BLaER1 treated with 17β-estradiol and CSF1 and Interleukin-3, amounts not matched to agents 10 nM and 100 nM (cell line): ENCODE results near the gene TET2.
A peak's percentile ranks its signal among the peaks of the same experiment; 100 is the strongest.

Experiments used
- H3K27ac ChIP-seq, 11 experiments: shearing (Covaris generic); formaldehyde crosslinking; 2 replicates each; pipeline ENCODE4 v1.8.1; 2022
- H3K27me3 ChIP-seq, 11 experiments: shearing (Covaris generic); formaldehyde crosslinking; 2 replicates each; pipeline ENCODE4 v1.8.1; 2022
- H3K36me3 ChIP-seq, 11 experiments: shearing (Covaris generic); formaldehyde crosslinking; 2 replicates each; pipeline ENCODE4 v1.8.1; 2022
- H3K4me1 ChIP-seq, 10 experiments: shearing (Covaris generic); formaldehyde crosslinking; 2 replicates each; pipeline ENCODE4 v1.8.1; 2022
- H3K4me2 ChIP-seq, 11 experiments: shearing (Covaris generic); formaldehyde crosslinking; 2 replicates each; pipeline ENCODE4 v1.8.1; 2022
- H3K4me3 ChIP-seq, 10 experiments: shearing (Covaris generic); formaldehyde crosslinking; 2 replicates each; pipeline ENCODE4 v1.8.1; 2022
- H3K9ac ChIP-seq, 11 experiments: shearing (Covaris generic); formaldehyde crosslinking; 2 replicates each; pipeline ENCODE4 v1.8.1; 2022
- H3K9me3 ChIP-seq, 11 experiments: shearing (Covaris generic); formaldehyde crosslinking; replicated peaks in 1 of 11; 2 replicates each; pipeline ENCODE4 v1.8.1; 2022
- H4K20me1 ChIP-seq, 11 experiments: shearing (Covaris generic); formaldehyde crosslinking; 2 replicates each; pipeline ENCODE4 v1.8.1; 2022
- Cebpa-rat ChIP-seq, 11 experiments: shearing (Covaris generic); IDR thresholded peaks; 2 replicates each; pipeline ENCODE4 v1.8.1; 2022

The TET2 gene

GRCh38 chr4:105153749-105154148 lies 7.1 kb downstream of the TET2 start:
- peaks cover 4 to 99% (median 76%) of the 10 kb centered on the region in 11 experiments; a peak in 17 of 22 replicates for H4K20me1 ChIP-seq
- peaks cover 0 to 58% (median 11%) of the 10 kb centered on the region in 11 experiments; a peak in 15 of 22 replicates for H3K36me3 ChIP-seq
- H3K27me3 ChIP-seq: no peaks in the 10 kb centered on the region
- H3K27ac ChIP-seq: no peak overlapping the region
- H3K9ac ChIP-seq: no peak overlapping the region
- TF ChIP-seq Cebpa-rat (IDR thresholded peaks at IDR 0.05): no peak
- H3K4me1 ChIP-seq: peaks cover 14 to 92% (median 26%) of the 10 kb centered on the region in 10 experiments
- peak overlapping the region in 4 of 11 experiments; percentile 39 to 96 (median 92); a peak in 6 of 22 replicates for H3K4me2 ChIP-seq
- peaks cover 0 to 27% (median 13%) of the 10 kb centered on the region in 11 experiments; a peak in 13 of 22 replicates for H3K9me3 ChIP-seq
- H3K4me3 ChIP-seq: no peak overlapping the region

DNA sequence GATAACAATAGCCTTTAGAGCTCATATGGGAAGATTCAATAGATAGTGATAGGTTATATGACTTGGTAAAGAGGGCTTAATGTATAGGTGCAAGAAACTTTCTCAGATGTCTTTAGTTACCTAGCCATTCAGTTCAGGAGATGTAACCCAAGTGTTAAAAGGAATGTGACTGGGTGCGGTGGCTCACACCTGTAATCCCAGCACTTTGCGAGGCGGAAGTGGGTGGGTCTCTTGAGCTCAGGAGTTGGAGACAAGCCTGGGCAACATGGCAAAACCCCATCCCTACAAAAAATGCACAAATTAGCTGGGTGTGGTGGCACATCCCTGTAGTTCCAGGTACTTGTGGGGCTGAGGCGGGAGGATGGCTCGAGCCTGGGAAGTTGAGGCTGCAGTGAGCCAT lies 7.9 kb downstream of the TET2 start:
- peaks cover 3 to 66% (median 19%) of the 10 kb centered on the region in 11 experiments; a peak in 20 of 22 replicates for H3K36me3 ChIP-seq

DNA sequence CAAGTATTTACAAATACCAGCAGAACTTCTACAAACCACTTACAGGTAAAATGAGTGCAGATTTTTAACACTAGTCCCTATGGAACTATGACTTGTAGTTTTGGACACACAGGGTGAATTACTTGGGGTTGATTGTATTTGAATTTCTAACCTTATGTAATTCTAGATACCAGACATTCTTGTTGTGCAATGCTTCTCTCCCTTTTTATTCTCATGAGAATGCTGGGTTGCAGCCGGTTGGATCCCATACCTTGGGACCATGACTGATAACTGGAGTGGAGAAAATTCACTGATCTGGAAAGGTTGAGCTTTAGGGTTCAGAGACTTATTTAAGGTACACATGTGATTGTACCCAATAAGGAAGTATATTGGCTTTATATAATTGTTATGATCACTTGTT lies 8.8 kb downstream of the TET2 start:
- no peak overlapping the region for H3K27ac ChIP-seq
- TF ChIP-seq Cebpa-rat (IDR thresholded peaks at IDR 0.05): no peak
- H3K9ac ChIP-seq: no peak overlapping the region
- no peaks in the 10 kb centered on the region for H3K27me3 ChIP-seq
- peaks cover 3 to 73% (median 22%) of the 10 kb centered on the region in 11 experiments; a peak in 20 of 22 replicates for H3K36me3 ChIP-seq
- H3K4me3 ChIP-seq: no peak overlapping the region; a peak in 1 of 20 replicates
- H4K20me1 ChIP-seq: peaks cover 4 to 100% (median 73%) of the 10 kb centered on the region in 11 experiments; a peak in 17 of 22 replicates
- H3K9me3 ChIP-seq: peaks cover 0 to 40% (median 26%) of the 10 kb centered on the region in 11 experiments; a peak in 17 of 22 replicates
- peaks cover 12 to 97% (median 17%) of the 10 kb centered on the region in 10 experiments; a peak in 18 of 20 replicates for H3K4me1 ChIP-seq
- peak overlapping the region; percentile 12 to 96 (median 39); a peak in 17 of 22 replicates for H3K4me2 ChIP-seq

More for the DNA sequence above, 7.9 kb downstream of the TET2 start:
- no peak overlapping the region for H3K4me3 ChIP-seq
- no peak for TF ChIP-seq Cebpa-rat (IDR thresholded peaks at IDR 0.05)
- peaks cover 12 to 98% (median 21%) of the 10 kb centered on the region in 10 experiments; a peak in 18 of 20 replicates for H3K4me1 ChIP-seq
- H3K27ac ChIP-seq: no peak overlapping the region
- H3K9ac ChIP-seq: no peak overlapping the region
- H3K27me3 ChIP-seq: no peaks in the 10 kb centered on the region
- peaks cover 0 to 35% (median 21%) of the 10 kb centered on the region in 11 experiments; a peak in 17 of 22 replicates for H3K9me3 ChIP-seq
- peaks cover 4 to 100% (median 80%) of the 10 kb centered on the region in 11 experiments; a peak in 17 of 22 replicates for H4K20me1 ChIP-seq
- H3K4me2 ChIP-seq: peak overlapping the region in 10 of 11 experiments; percentile 12 to 96 (median 41); a peak in 16 of 22 replicates

- H3K4me2 ChIP-seq: peak overlapping the region in 4 of 11 experiments; percentile 20 to 75 (median 58); a peak in 5 of 22 replicates
- no peak for TF ChIP-seq Cebpa-rat (IDR thresholded peaks at IDR 0.05)
- H3K27me3 ChIP-seq: no peaks in the 10 kb centered on the region
Observed at GRCh38 chr4:105158837-105159236, 12.2 kb downstream of the TET2 start.

GRCh38 chr4:105162123-105162796 lies 15.6 kb downstream of the TET2 start:
- TF ChIP-seq Cebpa-rat (IDR thresholded peaks at IDR 0.05): no peak
- peaks cover 0 to 100% (median 67%) of the 10 kb centered on the region in 11 experiments; a peak in 17 of 22 replicates for H4K20me1 ChIP-seq
- H3K4me2 ChIP-seq: peak overlapping the region in 3 of 11 experiments; percentile 9 to 68 (median 55); a peak in 4 of 22 replicates
- H3K4me1 ChIP-seq: peaks cover 0 to 96% (median 2%) of the 10 kb centered on the region in 10 experiments; a peak in 9 of 20 replicates
- no peak overlapping the region for H3K27ac ChIP-seq
- H3K4me3 ChIP-seq: no peak overlapping the region
- peak overlapping the region in 1 of 11 experiments; percentile 18; a peak in 2 of 22 replicates for H3K9ac ChIP-seq
- peaks cover 0 to 16% (median 13%) of the 10 kb centered on the region in 11 experiments; a peak in 17 of 22 replicates for H3K9me3 ChIP-seq
- H3K36me3 ChIP-seq: peaks cover 6 to 72% (median 17%) of the 10 kb centered on the region in 11 experiments; a peak in 19 of 22 replicates
- H3K27me3 ChIP-seq: no peaks in the 10 kb centered on the region

More at GRCh38 chr4:105158837-105159236, 12.2 kb downstream of the TET2 start:
- Histone ChIP-seq H3K4me3 (0 out of 20 replicates have a peak overlapping the region, but pooled peaks of 1 of the 10 experiments have one; percentile 3), H3K4me1 (peaks cover 12 to 97% (median 17%) of the 10 kb centered on the region in 10 experiments; a peak in 18 of 20 replicates), H3K27ac (peak overlapping the region in 2 of 11 experiments; percentile 15 to 23; a peak in 2 of 22 replicates), H4K20me1 (peaks cover 4 to 100% (median 69%) of the 10 kb centered on the region in 11 experiments; a peak in 17 of 22 replicates), H3K9me3 (peaks cover 0 to 19% (median 15%) of the 10 kb centered on the region in 11 experiments; a peak in 17 of 22 replicates), H3K36me3 (peaks cover 3 to 72% (median 15%) of the 10 kb centered on the region in 11 experiments; a peak in 18 of 22 replicates), H3K9ac (no peak overlapping the region)

- H3K27ac ChIP-seq: no peak overlapping the region
- H3K4me1 ChIP-seq: peaks cover 0 to 81% (median 0%) of the 10 kb centered on the region in 10 experiments; a peak in 6 of 20 replicates
- H3K4me2 ChIP-seq: peak overlapping the region in 2 of 11 experiments; percentile 36 to 45; a peak in 3 of 22 replicates
- H3K4me3 ChIP-seq: no peak overlapping the region
- no peaks in the 10 kb centered on the region for H3K27me3 ChIP-seq
- peaks cover 7 to 86% (median 27%) of the 10 kb centered on the region in 11 experiments; a peak in 21 of 22 replicates for H3K36me3 ChIP-seq
- TF ChIP-seq Cebpa-rat (IDR thresholded peaks at IDR 0.05): no peak
- H3K9me3 ChIP-seq: peaks cover 2 to 25% (median 17%) of the 10 kb centered on the region in 11 experiments; a peak in 19 of 22 replicates
- no peak overlapping the region for H3K9ac ChIP-seq
- H4K20me1 ChIP-seq: peaks cover 0 to 100% (median 67%) of the 10 kb centered on the region in 11 experiments; a peak in 17 of 22 replicates
Observed at GRCh38 chr4:105164548-105164947, 17.9 kb downstream of the TET2 start.

GRCh38 chr4:105166066-105166465 lies 19.4 kb downstream of the TET2 start:
- Histone ChIP-seq H3K36me3 (peaks cover 16 to 83% (median 34%) of the 10 kb centered on the region in 11 experiments), H3K4me1 (peaks cover 0 to 81% (median 9%) of the 10 kb centered on the region in 10 experiments; a peak in 13 of 20 replicates), H3K9ac (no peak overlapping the region), H3K4me3 (no peak overlapping the region), H3K4me2 (peak overlapping the region in 3 of 11 experiments; percentile 36 to 45 (median 38); a peak in 4 of 22 replicates), H3K27me3 (no peaks in the 10 kb centered on the region), H3K27ac (no peak overlapping the region), H4K20me1 (peaks cover 0 to 100% (median 71%) of the 10 kb centered on the region in 11 experiments; a peak in 17 of 22 replicates), H3K9me3 (peaks cover 0 to 27% (median 18%) of the 10 kb centered on the region in 11 experiments; a peak in 16 of 22 replicates)
- TF ChIP-seq Cebpa-rat (IDR thresholded peaks at IDR 0.05): no peak

GRCh38 chr4:105170711-105171110 lies 24.0 kb downstream of the TET2 start:
- Histone ChIP-seq H3K4me1 (peaks cover 0 to 63% (median 9%) of the 10 kb centered on the region in 10 experiments; a peak in 13 of 20 replicates), H3K9me3 (peaks cover 21 to 71% (median 53%) of the 10 kb centered on the region in 11 experiments; a peak in 21 of 22 replicates), H4K20me1 (peaks cover 0 to 100% (median 36%) of the 10 kb centered on the region in 11 experiments; a peak in 13 of 22 replicates), H3K4me3 (no peak overlapping the region), H3K36me3 (peaks cover 40 to 86% (median 60%) of the 10 kb centered on the region in 11 experiments), H3K27ac (peak overlapping the region in 2 of 11 experiments; percentile 30 to 35; a peak in 2 of 22 replicates), H3K4me2 (peak overlapping the region in 6 of 11 experiments; percentile 9 to 70 (median 58); a peak in 11 of 22 replicates), H3K9ac (no peak overlapping the region), H3K27me3 (no peaks in the 10 kb centered on the region)
- TF ChIP-seq Cebpa-rat (IDR thresholded peaks at IDR 0.05): no peak
